Measurements from ENCODE around the gene HSPBP1.

Gene HSPBP1

DNA sequence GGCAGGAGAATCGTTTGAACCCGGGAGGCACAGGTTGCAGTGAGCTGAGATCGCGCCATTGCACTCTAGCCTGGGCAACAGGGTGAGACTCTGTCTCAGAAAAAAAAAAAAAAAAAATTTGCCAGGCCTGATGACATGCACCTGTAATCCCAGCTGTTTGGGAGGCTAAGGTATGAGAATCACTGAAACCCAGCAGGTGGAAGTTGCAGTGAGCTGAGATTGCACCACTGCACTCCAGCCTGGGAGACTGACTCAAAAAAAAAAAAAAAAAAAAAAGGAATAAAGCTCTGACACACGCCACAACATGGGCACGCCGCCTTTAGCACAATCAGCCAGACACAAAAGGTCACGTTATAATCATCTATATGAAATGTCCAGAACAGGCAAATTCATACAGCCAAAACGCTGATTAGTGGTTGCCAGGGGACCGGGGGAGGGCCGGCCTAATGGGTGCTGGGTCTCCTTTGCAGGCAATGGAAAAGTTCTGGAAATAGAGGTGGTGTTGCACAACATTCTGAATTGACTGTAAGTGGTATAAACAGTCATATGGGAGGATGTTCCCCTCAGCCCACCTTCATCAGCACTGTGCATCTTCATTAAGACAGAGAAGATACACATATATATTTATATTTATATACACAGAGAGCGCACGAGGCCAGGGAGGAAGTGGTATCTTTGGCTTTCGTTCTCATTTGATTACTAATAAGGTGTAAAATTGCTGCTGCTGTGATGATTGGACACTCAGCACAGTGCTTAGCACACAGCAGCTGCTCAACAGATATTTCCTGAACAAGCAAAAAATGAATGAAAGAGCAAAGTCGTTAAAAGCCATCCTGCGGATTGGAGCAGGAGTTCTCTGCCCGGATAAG lies 3.8 kb downstream of the HSPBP1 start:
- peak; percentile 91 for DNase-seq (ENCODE audit: low spot score)

DNA sequence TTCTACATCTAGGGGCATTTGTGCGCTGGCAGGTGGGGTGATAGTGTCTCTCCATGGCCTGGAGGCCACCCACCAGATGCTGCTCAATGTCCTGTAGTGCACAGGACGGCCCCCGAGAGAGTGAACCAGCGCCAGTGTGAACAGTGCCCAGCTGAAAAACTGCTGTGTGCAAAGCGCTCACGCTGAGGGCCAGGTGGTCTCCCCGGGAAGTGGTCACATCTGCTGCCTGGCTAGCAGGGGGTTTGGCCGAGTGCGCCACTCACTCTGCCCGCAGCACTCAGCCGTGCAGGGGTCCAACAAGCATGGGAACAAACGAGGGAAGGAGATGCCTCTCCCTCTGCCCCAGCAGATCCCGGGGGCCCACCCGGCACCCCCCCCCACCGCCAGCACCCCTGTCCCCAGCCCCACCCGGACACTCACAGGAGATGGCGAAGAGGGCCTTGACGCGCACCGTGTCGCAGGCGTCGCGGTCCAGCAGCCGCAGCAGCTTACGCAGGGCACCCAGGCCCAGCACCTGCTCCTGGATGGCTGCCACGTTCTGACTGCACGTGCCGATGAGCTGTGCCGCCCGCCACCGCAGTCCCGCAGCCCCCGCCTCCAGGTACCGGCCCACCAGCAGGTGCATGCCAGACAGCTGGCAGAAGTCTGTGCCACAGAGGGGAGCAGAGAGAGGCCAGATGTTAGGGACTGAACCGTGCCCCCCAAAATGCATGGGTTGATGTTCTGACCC lies 5.8 kb downstream of the HSPBP1 start:
- peak; percentile 80 for DNase-seq (ENCODE audit: low spot score)

DNA sequence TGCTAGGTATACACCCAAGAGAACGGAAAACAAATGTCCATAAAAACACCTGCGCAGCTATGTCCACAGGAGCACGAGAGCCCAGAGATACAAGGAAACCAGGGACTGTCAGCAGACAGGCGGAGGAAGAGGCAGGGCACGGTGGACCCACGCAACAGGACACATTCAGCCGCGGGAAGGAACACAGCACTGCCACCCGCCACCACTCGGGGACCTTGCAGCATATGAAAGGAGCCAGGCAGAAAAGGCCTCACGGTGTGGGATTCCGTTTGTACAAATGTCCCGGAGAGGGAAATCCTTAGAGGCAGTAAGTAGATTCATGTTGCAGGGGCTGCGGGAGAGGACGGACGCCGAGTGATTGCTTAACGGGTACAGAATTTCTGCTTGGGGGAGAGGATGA lies 7.8 kb downstream of the HSPBP1 start:
- no peak for DNase-seq (ENCODE audit: low spot score)

DNA sequence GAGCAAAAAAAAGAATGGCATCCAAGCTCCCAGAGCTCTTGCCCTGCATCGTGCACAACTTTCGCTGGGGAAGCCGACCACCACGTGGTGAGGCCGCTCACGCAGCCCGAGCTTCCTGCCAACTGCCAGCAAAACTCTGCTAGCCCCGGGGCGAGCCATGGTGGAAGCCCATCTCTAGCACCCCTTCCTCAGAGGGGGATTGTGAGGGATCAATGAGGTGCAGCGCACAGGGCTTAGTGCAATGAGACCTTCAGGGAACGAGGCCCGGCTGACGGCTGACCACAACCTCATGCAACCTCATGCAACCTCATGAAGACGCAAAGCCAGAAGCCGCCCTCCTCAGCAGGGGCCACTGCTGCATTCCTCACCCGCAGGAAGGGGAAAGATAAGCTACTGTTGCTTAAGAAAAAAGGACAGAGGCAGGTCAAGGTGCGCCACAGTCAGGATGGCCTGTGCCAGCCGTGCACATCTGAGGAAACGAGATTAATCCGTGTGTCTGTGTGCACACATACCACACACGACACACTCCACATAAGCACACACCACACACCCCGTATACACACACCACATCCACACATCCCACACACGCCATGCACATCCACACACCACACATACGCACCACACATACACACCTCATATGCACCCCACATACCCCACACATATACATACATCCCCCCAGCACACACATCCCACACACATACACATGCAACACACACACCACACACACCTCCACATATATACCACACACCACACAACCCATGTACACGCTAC lies 9.6 kb downstream of the HSPBP1 start:
- DNase-seq (ENCODE audit: low spot score): no peak

DNA sequence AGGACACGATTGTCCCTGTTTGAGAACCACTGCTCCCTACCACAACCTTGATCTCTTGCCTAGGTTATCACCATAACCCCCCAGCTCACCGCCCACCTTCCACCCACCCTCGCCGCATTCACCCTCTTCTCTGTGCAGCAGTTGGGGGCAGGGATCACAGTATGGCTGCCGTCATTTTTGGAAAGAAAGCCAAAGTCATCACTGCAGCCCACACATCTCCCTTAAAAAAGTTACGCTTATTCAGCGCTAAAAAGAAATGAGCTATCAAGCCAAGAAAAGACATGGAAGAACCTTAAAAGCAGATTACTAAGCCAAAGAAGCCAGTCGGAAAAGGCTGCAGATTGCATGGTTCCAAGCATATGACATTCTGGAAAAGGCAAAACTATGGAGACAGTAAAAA lies 10.6 kb downstream of the HSPBP1 start:
- DNase-seq (ENCODE audit: low spot score): no peak

DNA sequence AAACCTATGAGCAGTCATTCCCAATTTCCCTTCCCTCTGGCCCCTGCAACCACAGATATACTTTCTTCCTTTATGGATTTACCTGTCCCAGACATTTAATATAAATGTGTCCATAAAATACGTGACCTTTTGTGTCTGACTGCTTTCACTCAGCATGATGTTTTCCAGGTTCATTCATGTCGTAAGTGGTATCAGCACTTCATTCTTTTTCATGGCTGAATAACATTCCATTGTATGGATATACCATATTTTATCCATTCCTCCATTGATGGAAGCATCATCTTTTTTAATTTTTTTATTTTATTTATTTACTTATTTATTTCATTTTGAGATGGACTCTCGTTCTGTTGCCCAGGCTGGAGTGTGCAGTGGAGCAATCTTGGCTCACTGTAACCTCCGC lies 13.1 kb downstream of the HSPBP1 start:
- DNase-seq (ENCODE audit: low spot score): no peak

DNA sequence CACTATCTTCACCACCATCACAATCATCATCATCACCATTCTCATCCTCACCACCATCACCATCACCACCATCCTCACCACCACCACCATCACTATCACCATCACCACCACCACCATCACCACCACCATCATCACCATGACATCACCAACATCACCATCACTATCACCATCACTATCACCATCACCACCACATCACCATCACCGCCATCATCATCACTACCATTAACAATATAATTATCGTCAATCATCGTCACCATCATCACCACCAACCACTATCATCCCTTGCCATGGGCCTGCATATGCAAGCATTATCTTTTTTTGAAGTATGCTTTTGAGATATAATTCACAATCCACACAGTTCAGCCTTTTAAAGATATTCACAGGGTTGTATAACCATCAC lies 13.5 kb downstream of the HSPBP1 start:
- no peak for DNase-seq (ENCODE audit: low spot score)

DNA sequence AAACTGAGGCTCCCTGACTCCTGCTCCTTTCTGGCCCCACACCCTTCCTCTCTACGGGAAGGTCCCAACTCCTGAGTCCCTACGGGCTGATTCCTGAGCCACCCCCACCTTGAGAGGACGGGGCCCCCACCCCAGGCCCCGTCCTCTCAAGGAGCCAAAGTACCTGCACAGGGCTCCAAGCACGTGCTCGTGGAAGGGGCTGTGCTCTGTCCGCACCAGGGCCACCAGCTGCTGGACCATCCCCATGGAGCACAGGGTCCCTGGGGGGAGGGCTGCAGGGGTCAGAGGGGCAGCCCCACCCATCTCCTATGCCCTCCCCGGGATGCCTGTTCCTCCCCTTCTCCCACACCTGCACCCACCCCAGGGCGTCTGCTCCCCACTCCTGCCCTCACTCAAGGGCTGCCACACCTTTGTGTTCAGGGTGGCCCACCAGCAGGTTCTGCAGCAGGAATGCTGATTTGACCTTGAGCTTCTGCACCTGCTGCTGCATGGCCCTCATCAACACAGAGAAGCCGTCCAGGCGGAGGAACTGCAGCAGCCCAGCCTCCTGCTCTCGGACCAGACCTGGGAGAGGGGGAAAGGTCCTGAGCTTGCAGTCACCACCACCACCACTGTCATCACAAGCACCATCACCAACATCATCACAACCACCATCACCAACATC lies 14.1 kb downstream of the HSPBP1 start:
- no peak for DNase-seq (ENCODE audit: low spot score)

DNA sequence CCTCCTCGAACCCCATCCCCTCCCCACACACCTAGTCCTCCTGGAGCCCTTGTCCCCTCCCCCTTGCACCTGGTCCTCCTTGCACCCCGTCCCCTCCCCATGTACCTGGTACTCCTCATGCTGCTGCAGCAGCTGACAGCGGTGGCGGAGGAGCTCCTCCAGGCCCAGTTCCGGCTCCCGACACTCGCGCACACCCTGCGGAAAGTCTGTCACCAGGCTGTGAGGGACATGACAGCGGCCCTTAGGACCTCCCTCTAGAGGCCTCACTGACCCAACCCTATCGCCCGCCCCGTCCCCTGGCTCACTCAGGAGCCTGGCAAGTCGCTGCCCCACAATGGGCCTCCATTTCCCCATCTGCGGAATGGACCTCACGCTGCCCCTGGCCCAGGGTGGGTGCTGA lies 14.7 kb downstream of the HSPBP1 start:
- no peak for DNase-seq (ENCODE audit: low spot score)

DNA sequence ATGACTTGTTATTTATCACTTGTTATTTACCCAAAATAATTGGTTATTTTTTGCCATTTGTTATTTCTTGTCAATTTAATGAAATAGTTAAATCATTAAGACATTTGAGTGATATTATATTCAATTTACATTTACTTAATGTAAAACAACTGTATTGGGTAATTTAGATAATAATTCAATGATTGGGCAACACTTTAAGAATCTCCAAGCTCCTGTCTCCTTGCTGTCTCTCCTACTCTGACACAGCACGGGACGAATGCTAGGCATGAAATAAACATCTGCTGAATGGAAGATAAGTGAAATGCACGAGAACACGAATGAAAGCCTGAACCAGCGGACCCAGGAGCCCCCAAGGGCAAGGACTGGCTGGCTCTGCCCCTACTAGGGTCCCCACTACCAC lies 15.4 kb downstream of the HSPBP1 start:
- DNase-seq (ENCODE audit: low spot score): no peak

DNA sequence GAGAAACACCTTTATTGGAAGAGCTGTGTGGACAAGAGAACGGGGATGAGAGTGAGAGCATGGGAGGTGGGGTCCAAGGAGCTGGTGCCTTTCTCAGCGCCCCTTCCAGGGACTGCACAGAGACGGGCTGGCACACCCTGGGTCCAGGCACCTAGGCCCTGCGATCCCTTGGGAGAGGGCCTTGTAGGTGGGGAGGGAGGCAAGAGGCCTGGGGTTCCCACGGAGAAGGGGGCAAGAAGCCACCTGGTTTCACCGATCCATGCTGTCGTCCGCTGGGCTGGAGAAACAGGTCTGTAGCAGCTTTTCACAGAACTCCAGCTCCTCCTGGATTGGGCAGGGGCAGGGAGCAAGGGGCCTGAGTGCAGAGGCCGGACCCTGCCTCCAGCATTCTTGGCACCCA lies 17.6 kb downstream of the HSPBP1 start:
- no peak for DNase-seq (ENCODE audit: low spot score)

DNA sequence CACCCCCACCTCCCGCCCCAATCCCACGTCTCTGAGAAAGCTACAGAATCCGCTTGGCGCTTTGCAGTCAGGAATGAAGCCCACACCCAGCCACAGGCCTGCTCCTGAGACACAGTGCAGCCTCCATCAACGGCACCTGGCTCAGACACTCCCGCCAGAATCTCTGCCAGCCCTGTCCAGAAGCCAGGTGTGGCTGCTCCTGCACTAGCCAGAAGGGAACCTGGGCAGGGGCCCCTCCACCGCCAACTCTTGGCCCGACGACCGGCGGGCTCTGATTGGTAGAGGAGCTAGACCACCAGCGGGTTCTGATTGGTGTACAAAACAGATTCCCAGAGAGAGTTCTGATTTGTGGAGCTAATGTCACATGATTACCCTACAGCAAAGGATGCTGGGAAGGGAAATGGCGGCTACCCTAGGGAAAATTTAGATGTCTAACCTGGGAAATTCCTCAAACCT lies 18.2 kb downstream of the HSPBP1 start:
- DNase-seq (ENCODE audit: low spot score): peak; percentile 28

DNA sequence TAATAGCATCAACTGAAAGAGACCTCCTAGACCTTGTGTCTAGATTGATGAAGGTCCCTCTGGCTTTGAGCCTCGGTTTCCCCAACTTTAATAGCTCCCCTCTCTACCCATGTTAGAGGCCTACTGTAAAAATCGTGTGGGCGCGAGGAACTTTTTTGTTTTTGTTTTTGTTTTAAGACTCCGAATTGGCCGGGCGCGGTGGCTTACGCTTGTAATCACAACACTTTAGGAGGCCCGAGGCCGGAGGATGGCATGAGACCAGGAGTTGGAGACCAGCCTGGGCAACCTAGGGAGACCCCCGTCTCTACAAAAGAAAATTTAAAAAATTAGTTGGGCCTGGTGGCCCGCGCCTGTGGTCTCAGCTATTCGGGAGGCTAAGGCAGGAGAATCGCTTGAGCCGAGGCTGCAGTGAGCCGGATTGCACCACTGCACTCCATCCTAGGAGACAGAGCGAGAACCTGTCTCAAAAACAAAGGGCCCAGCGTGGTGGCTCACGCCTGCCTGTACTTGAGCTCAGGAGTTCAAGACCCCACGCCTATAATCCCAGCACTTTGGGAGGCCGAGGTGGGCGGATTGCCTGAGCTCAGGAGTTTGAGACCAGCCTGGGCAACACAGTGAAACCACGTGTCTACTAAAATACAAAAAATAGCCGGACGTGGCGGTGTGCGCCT lies 20.2 kb downstream of the HSPBP1 start:
- no peak for DNase-seq (ENCODE audit: low spot score)

DNA sequence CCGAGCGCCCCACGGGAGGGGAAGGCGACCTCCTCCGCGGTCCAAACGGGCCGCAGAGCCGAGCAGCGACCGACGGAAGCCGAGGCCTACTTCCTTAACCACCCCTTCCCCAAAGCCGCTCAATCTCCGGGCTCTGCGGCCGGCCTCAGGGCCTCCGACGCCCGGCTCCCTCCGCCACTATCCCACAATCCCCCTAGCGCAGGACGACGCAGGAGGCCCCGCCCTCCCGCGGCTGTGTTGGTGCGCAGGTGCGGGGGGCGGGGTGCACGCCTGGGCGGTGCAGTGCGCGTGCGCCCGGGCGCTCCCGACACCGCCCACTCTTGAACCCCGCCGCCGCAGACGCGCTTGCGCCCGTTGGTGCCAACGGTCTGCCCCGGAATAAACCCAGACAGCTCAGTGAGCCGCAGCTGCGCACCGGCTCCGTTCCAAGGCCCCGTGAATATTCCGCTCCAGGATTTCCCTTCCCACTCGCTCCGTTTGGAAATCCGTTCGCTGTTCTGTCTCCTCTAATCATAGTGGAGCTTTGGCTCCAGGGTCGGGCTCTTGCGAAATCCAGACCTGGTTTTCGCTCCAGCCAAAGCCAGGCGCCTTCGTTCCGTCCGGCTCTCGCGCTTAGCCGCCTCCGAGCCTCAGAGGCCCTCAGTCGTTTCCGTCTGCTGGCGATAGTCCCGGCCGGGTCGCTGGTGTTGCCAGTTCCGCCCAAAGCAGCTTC lies 20.9 kb downstream of the HSPBP1 start, which contains the start of gene PPP6R1:
PPP6R1 (minus strand) TSS at position 190 of the 712 bp plus-strand sequence. CDS start 11,914 bp downstream, outside the sequence.
- peak; percentile 98 for DNase-seq (ENCODE audit: low spot score)

DNA sequence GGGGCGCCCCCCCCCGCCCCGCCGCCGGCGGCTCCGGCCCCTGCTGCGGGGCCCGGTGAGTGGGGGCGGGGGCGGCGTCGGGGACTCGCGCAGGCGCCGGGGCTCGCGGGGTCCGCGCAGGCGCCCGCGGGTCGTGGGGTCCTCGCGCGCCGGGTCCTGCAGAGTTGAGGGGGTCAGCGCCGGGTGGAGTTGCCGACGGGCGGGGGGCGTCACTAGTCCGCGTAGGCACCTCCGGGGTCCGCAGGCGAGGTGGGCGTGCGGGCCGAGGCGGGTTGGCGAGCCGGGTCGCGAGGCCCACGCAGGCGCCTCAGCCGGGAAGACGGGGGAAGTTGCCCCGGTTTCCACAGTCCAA lies 21.5 kb downstream of the HSPBP1 start:
- no peak for DNase-seq (ENCODE audit: low spot score)

DNA sequence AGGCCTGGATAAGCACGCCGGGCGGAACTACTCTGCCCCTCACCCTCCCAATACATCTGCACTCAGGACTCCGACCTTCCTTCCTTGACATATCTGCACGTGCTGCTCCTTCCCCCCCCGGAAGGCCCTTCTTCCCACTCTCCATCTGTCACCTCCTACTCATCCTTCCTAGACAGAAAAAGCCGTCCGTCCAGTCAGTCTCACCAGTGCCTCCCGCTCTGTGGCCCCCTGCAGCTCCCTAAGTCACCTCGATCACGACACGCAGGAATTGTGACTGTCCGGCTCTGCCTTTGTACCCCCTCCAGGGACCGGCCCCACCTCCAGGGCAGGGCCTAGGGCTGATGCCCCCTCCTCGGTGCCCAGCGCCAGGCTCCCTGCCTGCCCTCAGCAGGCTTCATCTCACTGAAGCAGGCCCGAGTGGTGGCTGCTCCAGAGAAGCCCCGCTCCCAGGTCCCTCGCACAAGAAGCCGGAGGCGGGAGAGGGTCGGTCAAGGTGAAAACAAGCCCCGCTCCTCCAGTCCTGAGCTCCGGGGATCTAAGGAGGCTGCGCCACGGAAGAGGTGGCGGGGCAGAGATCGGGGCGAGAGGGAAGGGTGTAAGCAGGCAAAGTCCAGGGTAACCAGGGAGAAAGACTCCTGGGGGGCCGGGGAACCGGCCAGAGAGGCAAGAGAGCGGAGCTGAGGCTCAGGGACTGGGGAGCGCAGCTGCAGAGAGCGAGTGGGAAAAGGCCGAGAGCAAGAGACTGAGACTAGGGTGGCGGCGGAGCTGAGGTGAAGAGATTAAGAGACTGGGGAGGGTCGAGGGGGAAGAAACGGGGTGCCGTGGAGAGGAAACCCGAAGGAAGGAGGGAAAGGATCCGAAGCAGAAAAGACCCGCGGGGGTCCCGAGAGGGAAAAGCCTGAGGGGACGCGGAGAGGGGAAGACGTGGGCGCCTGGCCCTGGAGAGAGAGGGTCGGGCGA lies 22.2 kb downstream of the HSPBP1 start:
- peak; percentile 56 for DNase-seq (ENCODE audit: low spot score)

DNA sequence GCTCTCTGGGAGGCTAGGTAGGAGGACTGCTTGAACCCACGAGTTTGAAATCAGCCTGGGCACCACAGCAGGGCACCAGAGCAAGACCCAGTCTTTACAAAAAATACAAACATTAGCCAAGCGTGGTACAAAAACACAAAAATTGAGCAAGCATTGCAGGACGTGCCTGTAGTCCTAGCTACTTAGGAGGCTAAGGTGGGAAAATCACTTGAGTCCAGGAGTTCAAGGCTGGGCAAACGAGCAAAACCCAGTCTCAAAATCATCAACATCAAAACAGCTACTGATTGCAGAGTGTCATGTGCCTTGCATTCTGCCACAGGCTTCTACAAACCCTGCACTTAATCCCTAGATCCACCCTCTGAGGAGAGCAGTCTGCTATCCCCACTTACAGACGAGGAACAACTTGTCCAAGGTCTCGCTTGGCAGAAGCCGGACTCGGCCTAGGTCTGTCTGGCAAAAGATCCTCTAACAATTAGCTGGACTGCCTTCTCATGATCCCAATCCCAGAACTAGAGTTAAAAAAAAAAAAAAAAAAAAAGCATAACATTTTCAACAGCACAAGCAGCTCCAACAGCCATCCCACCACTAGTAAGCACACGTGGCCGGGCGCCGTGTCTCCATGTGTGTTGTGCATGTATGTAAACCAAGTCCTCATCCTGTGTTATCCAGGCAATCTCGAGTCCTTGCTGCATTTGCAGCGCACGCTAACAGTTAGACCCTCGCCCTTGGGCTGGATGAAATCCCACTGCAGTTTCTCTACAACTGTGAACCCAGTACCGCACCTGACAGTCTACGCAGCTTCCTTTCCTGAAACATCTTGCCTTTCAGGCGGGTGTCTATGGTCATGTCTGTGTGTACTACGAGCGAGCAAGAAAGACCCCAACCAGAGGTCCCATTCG lies 23.1 kb downstream of the HSPBP1 start:
- DNase-seq (ENCODE audit: low spot score): peak; percentile 67

DNA sequence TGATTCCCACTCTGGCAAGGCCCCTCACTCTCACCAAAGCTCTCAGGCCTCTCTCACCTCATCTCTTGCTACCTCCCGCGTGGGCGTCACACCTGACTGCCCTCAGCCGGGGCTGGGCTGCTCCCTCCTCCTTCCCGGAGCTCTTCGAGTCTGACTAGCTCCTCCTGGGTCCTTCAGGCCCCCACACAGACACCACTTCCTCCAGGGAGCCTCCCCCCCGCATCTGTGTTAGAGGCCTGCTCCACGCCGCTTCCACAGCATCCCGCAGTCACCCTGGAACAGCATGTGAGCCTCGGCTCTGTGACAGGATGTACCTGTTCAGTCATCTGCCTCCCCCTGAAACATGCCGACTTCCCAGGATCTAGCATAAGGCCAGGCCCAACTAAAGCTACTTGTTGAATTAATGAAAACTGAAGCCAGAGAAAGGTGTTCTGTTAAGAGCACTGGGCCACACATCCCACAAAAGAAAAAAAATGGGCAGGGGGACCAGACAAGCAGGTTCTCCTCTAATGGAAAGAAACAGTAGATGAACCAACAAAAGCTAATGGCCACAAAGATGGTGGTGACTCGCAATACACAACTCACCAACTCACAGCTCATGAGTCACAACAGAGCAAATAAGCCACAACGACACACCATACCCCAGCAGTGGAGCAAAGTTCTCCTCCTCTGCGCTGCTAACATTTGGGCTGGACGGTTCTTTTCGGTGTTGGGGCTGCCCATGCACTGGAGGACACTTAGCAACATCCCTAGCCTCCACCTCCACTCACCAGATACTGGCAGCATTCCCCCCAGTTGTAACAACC lies 24.1 kb downstream of the HSPBP1 start:
- DNase-seq (ENCODE audit: low spot score): peak; percentile 41
